Measurements from ENCODE around the gene FERD3L. TPM values are rescaled to one million over a fixed set of nuclear protein-coding genes. Genes with fewer than 3 reads are reported as not detected.

Gene FERD3L
- total and polyA plus RNA-seq, 2 of the 13 experiments (the other 11 are each of a cell fraction or from before 2014, with no cell fraction given) = not detected

DNA sequence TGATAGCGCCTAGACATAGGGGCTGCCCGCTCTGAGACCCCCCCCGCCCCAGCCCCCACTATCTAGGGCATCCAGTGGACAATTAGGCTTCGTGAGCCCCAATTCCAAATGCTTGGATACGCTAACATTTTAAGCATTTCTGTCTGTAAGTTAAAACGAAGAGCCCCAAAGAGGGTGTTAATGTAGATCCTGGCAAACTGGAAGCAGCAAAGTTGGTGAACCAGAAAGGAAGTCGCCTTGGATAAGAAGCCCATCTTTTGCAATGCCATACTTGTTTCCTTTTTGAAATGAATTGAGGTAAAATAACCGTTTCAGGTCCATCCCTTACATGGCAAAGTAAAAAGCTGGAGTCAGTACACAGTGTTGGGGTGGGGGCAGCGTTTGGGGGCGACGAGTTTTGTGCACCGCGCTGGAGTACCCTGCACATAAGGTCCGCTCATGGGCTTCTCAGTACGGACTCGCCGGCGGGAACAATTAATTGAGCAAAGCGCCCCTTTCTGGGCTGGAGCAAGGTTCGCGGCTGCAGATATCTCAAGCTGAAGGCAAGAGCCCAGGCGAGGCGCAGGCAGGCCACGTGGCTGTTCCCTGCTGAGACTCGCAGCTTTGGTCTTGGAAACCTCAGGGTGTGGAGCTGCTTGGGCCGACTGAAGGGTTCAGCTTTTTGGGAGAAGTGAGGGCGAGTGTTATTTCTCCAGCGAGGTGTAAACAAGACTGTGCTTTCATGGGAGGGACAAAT, 26.4 kb downstream of the FERD3L start:
- WGBS (ENCODE audit: low lambda C conversion rate) = 20% methylated on average over 11 of the region's 28 CpGs
- no peaks in the 10 kb centered on the region for H4K20me1 ChIP-seq (ENCODE audit: insufficient read depth, low read length)
- TF ChIP-seq JUND (CRISPR knock-in tag; IDR thresholded peaks at IDR 0.05) (no peak), ZFP62 (CRISPR knock-in tag; IDR thresholded peaks at IDR 0.05) (no peak), ZNF556 (CRISPR knock-in tag; IDR thresholded peaks at IDR 0.05; ENCODE audit: borderline replicate concordance) (no peak), ZNF234 (CRISPR knock-in tag; conservative IDR thresholded peaks at IDR 0.05) (no peak), RFX1 (IDR thresholded peaks at IDR 0.05) (no peak), NR2C2 (CRISPR knock-in tag; IDR thresholded peaks at IDR 0.05; ENCODE audit: borderline replicate concordance) (no peak), ZNF619 (CRISPR knock-in tag; IDR thresholded peaks at IDR 0.05) (no peak), ZNF672 (CRISPR knock-in tag; IDR thresholded peaks at IDR 0.05) (no peak)
- TF ChIP-seq, protein P1, sequence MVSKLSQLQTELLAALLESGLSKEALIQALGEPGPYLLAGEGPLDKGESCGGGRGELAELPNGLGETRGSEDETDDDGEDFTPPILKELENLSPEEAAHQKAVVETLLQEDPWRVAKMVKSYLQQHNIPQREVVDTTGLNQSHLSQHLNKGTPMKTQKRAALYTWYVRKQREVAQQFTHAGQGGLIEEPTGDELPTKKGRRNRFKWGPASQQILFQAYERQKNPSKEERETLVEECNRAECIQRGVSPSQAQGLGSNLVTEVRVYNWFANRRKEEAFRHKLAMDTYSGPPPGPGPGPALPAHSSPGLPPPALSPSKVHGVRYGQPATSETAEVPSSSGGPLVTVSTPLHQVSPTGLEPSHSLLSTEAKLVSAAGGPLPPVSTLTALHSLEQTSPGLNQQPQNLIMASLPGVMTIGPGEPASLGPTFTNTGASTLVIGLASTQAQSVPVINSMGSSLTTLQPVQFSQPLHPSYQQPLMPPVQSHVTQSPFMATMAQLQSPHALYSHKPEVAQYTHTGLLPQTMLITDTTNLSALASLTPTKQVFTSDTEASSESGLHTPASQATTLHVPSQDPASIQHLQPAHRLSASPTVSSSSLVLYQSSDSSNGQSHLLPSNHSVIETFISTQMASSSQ (IDR thresholded peaks at IDR 0.05; ENCODE audit: low read depth) = no peak
- TF ChIP-seq, protein P1 (CRISPR knock-in tag; IDR thresholded peaks at IDR 0.05; ENCODE audit: borderline replicate concordance) = no peak
- TF ChIP-seq, protein P2, sequence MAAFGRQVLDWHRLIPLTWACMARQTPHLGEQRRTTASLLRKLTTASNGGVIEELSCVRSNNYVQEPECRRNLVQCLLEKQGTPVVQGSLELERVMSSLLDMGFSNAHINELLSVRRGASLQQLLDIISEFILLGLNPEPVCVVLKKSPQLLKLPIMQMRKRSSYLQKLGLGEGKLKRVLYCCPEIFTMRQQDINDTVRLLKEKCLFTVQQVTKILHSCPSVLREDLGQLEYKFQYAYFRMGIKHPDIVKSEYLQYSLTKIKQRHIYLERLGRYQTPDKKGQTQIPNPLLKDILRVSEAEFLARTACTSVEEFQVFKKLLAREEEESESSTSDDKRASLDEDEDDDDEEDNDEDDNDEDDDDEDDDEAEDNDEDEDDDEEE (CRISPR knock-in tag; IDR thresholded peaks at IDR 0.05) = no peak
- TF ChIP-seq, protein P3, sequence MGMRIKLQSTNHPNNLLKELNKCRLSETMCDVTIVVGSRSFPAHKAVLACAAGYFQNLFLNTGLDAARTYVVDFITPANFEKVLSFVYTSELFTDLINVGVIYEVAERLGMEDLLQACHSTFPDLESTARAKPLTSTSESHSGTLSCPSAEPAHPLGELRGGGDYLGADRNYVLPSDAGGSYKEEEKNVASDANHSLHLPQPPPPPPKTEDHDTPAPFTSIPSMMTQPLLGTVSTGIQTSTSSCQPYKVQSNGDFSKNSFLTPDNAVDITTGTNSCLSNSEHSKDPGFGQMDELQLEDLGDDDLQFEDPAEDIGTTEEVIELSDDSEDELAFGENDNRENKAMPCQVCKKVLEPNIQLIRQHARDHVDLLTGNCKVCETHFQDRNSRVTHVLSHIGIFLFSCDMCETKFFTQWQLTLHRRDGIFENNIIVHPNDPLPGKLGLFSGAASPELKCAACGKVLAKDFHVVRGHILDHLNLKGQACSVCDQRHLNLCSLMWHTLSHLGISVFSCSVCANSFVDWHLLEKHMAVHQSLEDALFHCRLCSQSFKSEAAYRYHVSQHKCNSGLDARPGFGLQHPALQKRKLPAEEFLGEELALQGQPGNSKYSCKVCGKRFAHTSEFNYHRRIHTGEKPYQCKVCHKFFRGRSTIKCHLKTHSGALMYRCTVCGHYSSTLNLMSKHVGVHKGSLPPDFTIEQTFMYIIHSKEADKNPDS (CRISPR knock-in tag; IDR thresholded peaks at IDR 0.05) = no peak
- intact Hi-C loops (cut with micrococcal nuclease; ENCODE audit: unreplicated experiment) = no loop called here
- H2AFZ ChIP-seq (ENCODE audit: low read length) = no peak overlapping the region
- in situ Hi-C loops (cut with HindIII; ENCODE audit: extremely low pct_ligation_motif_present, low pct_unique_long_range_greater_than_20kb) = loop anchor here (25.0 kb wide), 1 partner anchor 543 kb away; no protein-coding TSS in a partner anchor
- no peaks in the 10 kb centered on the region for H3K9me3 ChIP-seq (ENCODE audit: low read length)
- no peak for DNase-seq (ENCODE audit: low spot score)
- no TSS peak for BruUV-seq (replicated peaks)
- H3K79me2 ChIP-seq (ENCODE audit: insufficient read depth, low read length) = no peaks in the 10 kb centered on the region
- H3K36me3 ChIP-seq (replicated peaks in 1 of 2; ENCODE audit: control insufficient read depth in 1 of 2, insufficient read depth in 2 of 2, low read length in 2 of 2) = no peaks in the 10 kb centered on the region
- no peaks in the 10 kb centered on the region; a peak in 1 of 5 replicates for H3K27me3 ChIP-seq (ENCODE audit: control insufficient read depth in 1 of 2, insufficient read depth in 2 of 2, low read length in 2 of 2)
- ATAC-seq = no peak
- no peak overlapping the region for H3K4me2 ChIP-seq (ENCODE audit: low read depth, low read length)
- H3K4me1 ChIP-seq (ENCODE audit: insufficient read depth, low read length) = no peaks in the 10 kb centered on the region
- FAIRE-seq = no peak
- ChIA-PET CTCF (ENCODE audit: low intra/inter-chr PET ratio, low total read pairs) (no interaction called here), POLR2A (no interaction called here)
- H3K9ac ChIP-seq (ENCODE audit: insufficient read depth, low read depth, low read length) = no peak overlapping the region
- no peak overlapping the region for H3K27ac ChIP-seq (ENCODE audit: extremely low read length, insufficient read depth, low read length)
- no peak overlapping the region for H3K4me3 ChIP-seq (replicated peaks in 1 of 3; ENCODE audit: insufficient read depth in 1 of 3, low read depth in 2 of 3, low read length in 3 of 3)

Measured in HepG2 (cell line).